ENCODE data around the gene SHISA5. TPM values are rescaled to one million over a fixed set of nuclear protein-coding genes. Genes with fewer than 3 reads are reported as not detected.

SHISA5 gene
- total and polyA plus RNA-seq, 2 experiments from 2014 or later: 146 to 166 TPM

GRCh38 chr3:48439820-48440589 lies 64.0 kb downstream of the SHISA5 start, which contains the start of the genes CCDC51 and TMA7:
Gene CCDC51 (minus strand): TSS chr3:48440119. CDS start chr3:48435128, 4,991 bp downstream.
Gene TMA7 (plus strand): TSS chr3:48440257. CDS start chr3:48440297, 40 bp downstream.
- Mint-ChIP-seq H3K27me3 (ENCODE audit: insufficient read depth, low read depth, poor library complexity) (peaks cover 6% of the 10 kb centered on the region), H3K4me1 (peaks cover 11% of the 10 kb centered on the region), H3K4me3 (peak within 1 kb of the TSS; percentile 93), H3K27ac (peak within 1 kb of the TSS; percentile 97), H3K9me3 (no peaks in the 10 kb centered on the region), H3K36me3 (ENCODE audit: low read depth) (peaks cover 43% of the 10 kb centered on the region)
- TF ChIP-seq ZNF114 (CRISPR knock-in tag; IDR thresholded peaks at IDR 0.05) (no peak), JUNB (IDR thresholded peaks at IDR 0.05; ENCODE audit: unreplicated experiment) (no peak), POLR2AphosphoS5 (IDR thresholded peaks at IDR 0.05; ENCODE audit: low read depth) (peak; percentile 83), CREB1 (CRISPR knock-in tag; IDR thresholded peaks at IDR 0.05; ENCODE audit: low read depth) (peak; percentile 82), EZH2phosphoT487 (IDR thresholded peaks at IDR 0.05; ENCODE audit: unreplicated experiment) (no peak), ETS1 (IDR thresholded peaks at IDR 0.05) (peak; percentile 84)
- H3K36me3 ChIP-seq (ENCODE audit: insufficient read depth): peaks cover 20% of the 10 kb centered on the region
- DNase-seq (ENCODE audit: low spot score): peak; percentile 99
- H3K4me1 ChIP-seq (ENCODE audit: insufficient read depth): peaks cover 9% of the 10 kb centered on the region; the same call in 1 of the 2 replicates
- H3K79me2 ChIP-seq (replicated peaks; ENCODE audit: insufficient read depth): peaks cover 54% of the 10 kb centered on the region
- H3K4me2 ChIP-seq: peak within 1 kb of the TSS; percentile 92
- H3K4me3 ChIP-seq: peak within 1 kb of the TSS; percentile 85
- H3K27ac ChIP-seq (ENCODE audit: low read depth): peak within 1 kb of the TSS; percentile 76
- peak; percentile 93 for ATAC-seq
- H3K27me3 ChIP-seq (ENCODE audit: insufficient read depth): no peaks in the 10 kb centered on the region
- peak within 1 kb of the TSS; percentile 5; the same call in 1 of the 2 replicates for H2AFZ ChIP-seq
- H4K20me1 ChIP-seq (replicated peaks; ENCODE audit: insufficient read depth): peaks cover 23% of the 10 kb centered on the region
- peaks cover 45% of the 10 kb centered on the region for H3F3A ChIP-seq (replicated peaks; ENCODE audit: low read depth)
- H3K9me2 ChIP-seq (ENCODE audit: insufficient read depth): no peaks in the 10 kb centered on the region

GRCh38 chr3:48437812-48438211 lies 66.2 kb downstream of the SHISA5 start:
- TF ChIP-seq REST (IDR thresholded peaks at IDR 0.05; ENCODE audit: unreplicated experiment) (no peak), ETS1 (IDR thresholded peaks at IDR 0.05) (no peak), CTCF (conservative IDR thresholded peaks at IDR 0.05; ENCODE audit: low read depth in 2 of 2) (no peak)
- H3K79me2 ChIP-seq (replicated peaks; ENCODE audit: insufficient read depth): peaks cover 51% of the 10 kb centered on the region

More at GRCh38 chr3:48437812-48438211, 66.2 kb downstream of the SHISA5 start:
- DNase-seq (ENCODE audit: low spot score) (no peak), ATAC-seq (no peak)
- no peaks in the 10 kb centered on the region for H3K27me3 ChIP-seq (ENCODE audit: insufficient read depth)
- H2AFZ ChIP-seq: no peak overlapping the region
- H3K27ac ChIP-seq (ENCODE audit: low read depth): no peak overlapping the region
- no peaks in the 10 kb centered on the region for H3K9me3 Mint-ChIP-seq
- no peak overlapping the region; the same call in 2 of the 3 replicates for H3K4me3 Mint-ChIP-seq
- no peak overlapping the region for H3K27ac Mint-ChIP-seq
- H3K4me1 ChIP-seq (ENCODE audit: insufficient read depth): peaks cover 9% of the 10 kb centered on the region; the same call in 1 of the 2 replicates
- H4K20me1 ChIP-seq (replicated peaks; ENCODE audit: insufficient read depth): peaks cover 16% of the 10 kb centered on the region
- no peak overlapping the region for H3K4me3 ChIP-seq
- H3K9me2 ChIP-seq (ENCODE audit: insufficient read depth): no peaks in the 10 kb centered on the region
- H3K36me3 ChIP-seq (ENCODE audit: insufficient read depth): peaks cover 16% of the 10 kb centered on the region
- H3K27me3 Mint-ChIP-seq (ENCODE audit: insufficient read depth, low read depth, poor library complexity): peaks cover 6% of the 10 kb centered on the region
- H3K36me3 Mint-ChIP-seq (ENCODE audit: low read depth): peaks cover 42% of the 10 kb centered on the region
- H3K4me2 ChIP-seq: no peak overlapping the region
- peaks cover 41% of the 10 kb centered on the region for H3F3A ChIP-seq (replicated peaks; ENCODE audit: low read depth)
- H3K4me1 Mint-ChIP-seq: peaks cover 16% of the 10 kb centered on the region

Data from GM23338 (cell line).